GM23338 (cell line): ENCODE measurements around the gene MED7.

Experiments
- CREB1 ChIP-seq: fragments of 250-450 bp; sonication (Bioruptor Pico); IDR thresholded peaks from 2 replicates; pipeline ENCODE4 v1.5.0; 2020; ENCODE audit warnings: low read depth, mild to moderate bottlenecking, moderate library complexity
- EZH2 ChIP-seq: fragments of 200-600 bp; sonication (generic); IDR thresholded peaks from one replicate; pipeline ENCODE4 v1.8.0; 2017; ENCODE audit warnings: antibody characterized with exemption, mild to moderate bottlenecking, low read depth; ENCODE audit not compliant: unreplicated experiment
- EZH2phosphoT487 ChIP-seq: fragments of 200-600 bp; sonication (generic); IDR thresholded peaks from one replicate; pipeline ENCODE4 v1.8.1; 2018; ENCODE audit warnings: antibody characterized with exemption; ENCODE audit not compliant: unreplicated experiment
- POLR2AphosphoS5 ChIP-seq: IDR thresholded peaks from 2 replicates; pipeline ENCODE4 v1.6.1; 2016; ENCODE audit warnings: antibody characterized with exemption, low read depth
- ZNF331 ChIP-seq: fragments of 250-450 bp; sonication (Bioruptor Pico); IDR thresholded peaks from 2 replicates; pipeline ENCODE4 v1.5.0; 2020; ENCODE audit warnings: low read depth, mild to moderate bottlenecking, moderate library complexity
- TF ChIP-seq, protein P1 (sequence below), 2 experiments: fragments of 200-600 bp in 1 of 2; sonication (generic) in 1 of 2; conservative IDR thresholded peaks; 2 replicates each; pipeline versions ENCODE4 v1.5.1 to v1.6.1; 2016 to 2017; ENCODE audit warnings: antibody characterized with exemption in 2 of 2, low read depth in 2 of 2, mild to moderate bottlenecking in 2 of 2, moderate library complexity in 1 of 2
- TF ChIP-seq, protein P2 (sequence below): IDR thresholded peaks from 2 replicates; pipeline ENCODE4 v1.6.1; 2016; ENCODE audit warnings: antibody characterized with exemption

GRCh38 chr5:157178966-157179365 is 36.3 kb upstream of the MED7 start:
- TF ChIP-seq, protein P1, sequence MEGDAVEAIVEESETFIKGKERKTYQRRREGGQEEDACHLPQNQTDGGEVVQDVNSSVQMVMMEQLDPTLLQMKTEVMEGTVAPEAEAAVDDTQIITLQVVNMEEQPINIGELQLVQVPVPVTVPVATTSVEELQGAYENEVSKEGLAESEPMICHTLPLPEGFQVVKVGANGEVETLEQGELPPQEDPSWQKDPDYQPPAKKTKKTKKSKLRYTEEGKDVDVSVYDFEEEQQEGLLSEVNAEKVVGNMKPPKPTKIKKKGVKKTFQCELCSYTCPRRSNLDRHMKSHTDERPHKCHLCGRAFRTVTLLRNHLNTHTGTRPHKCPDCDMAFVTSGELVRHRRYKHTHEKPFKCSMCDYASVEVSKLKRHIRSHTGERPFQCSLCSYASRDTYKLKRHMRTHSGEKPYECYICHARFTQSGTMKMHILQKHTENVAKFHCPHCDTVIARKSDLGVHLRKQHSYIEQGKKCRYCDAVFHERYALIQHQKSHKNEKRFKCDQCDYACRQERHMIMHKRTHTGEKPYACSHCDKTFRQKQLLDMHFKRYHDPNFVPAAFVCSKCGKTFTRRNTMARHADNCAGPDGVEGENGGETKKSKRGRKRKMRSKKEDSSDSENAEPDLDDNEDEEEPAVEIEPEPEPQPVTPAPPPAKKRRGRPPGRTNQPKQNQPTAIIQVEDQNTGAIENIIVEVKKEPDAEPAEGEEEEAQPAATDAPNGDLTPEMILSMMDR (conservative IDR thresholded peaks at IDR 0.05; ENCODE audit: low read depth in 2 of 2) = no peak
- TF ChIP-seq EZH2 (no peak), POLR2AphosphoS5 (no peak), EZH2phosphoT487 (no peak), ZNF331 (CRISPR knock-in tag) (no peak), CREB1 (CRISPR knock-in tag) (no peak)
- TF ChIP-seq, protein P2, sequence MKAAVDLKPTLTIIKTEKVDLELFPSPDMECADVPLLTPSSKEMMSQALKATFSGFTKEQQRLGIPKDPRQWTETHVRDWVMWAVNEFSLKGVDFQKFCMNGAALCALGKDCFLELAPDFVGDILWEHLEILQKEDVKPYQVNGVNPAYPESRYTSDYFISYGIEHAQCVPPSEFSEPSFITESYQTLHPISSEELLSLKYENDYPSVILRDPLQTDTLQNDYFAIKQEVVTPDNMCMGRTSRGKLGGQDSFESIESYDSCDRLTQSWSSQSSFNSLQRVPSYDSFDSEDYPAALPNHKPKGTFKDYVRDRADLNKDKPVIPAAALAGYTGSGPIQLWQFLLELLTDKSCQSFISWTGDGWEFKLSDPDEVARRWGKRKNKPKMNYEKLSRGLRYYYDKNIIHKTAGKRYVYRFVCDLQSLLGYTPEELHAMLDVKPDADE = no peak
